Measurements from ENCODE around the gene IPO11.

Gene IPO11

GRCh38 chr5:62633243-62633642 is 220.7 kb downstream of the IPO11 start:
- no peak overlapping the region for H3K4me3 ChIP-seq (ENCODE audit: low read depth, low read length)
- TF ChIP-seq CTCF (IDR thresholded peaks at IDR 0.05; ENCODE audit: borderline replicate concordance, insufficient read depth, low read depth, low read length): no peak

GRCh38 chr5:62640446-62640845 is 227.9 kb downstream of the IPO11 start:
- TF ChIP-seq CTCF (IDR thresholded peaks at IDR 0.05; ENCODE audit: borderline replicate concordance, insufficient read depth, low read depth, low read length): no peak
- H3K4me3 ChIP-seq (ENCODE audit: low read depth, low read length): no peak overlapping the region

GRCh38 chr5:62642468-62642867 is 229.9 kb downstream of the IPO11 start:
- TF ChIP-seq CTCF (IDR thresholded peaks at IDR 0.05; ENCODE audit: borderline replicate concordance, insufficient read depth, low read depth, low read length): no peak
- H3K4me3 ChIP-seq (ENCODE audit: low read depth, low read length): no peak overlapping the region

GRCh38 chr5:62643556-62644451 is 231.2 kb downstream of the IPO11 start:
- no peak overlapping the region for H3K4me3 ChIP-seq (ENCODE audit: low read depth, low read length)
- TF ChIP-seq CTCF (IDR thresholded peaks at IDR 0.05; ENCODE audit: borderline replicate concordance, insufficient read depth, low read depth, low read length): 0 out of 2 replicates have a peak, but pooled peaks have one; percentile 5

GRCh38 chr5:62645223-62645622 is 232.7 kb downstream of the IPO11 start:
- TF ChIP-seq CTCF (IDR thresholded peaks at IDR 0.05; ENCODE audit: borderline replicate concordance, insufficient read depth, low read depth, low read length): no peak
- no peak overlapping the region for H3K4me3 ChIP-seq (ENCODE audit: low read depth, low read length)

GRCh38 chr5:62647241-62647640 is 234.7 kb downstream of the IPO11 start:
- no peak for TF ChIP-seq CTCF (IDR thresholded peaks at IDR 0.05; ENCODE audit: borderline replicate concordance, insufficient read depth, low read depth, low read length)

DNA sequence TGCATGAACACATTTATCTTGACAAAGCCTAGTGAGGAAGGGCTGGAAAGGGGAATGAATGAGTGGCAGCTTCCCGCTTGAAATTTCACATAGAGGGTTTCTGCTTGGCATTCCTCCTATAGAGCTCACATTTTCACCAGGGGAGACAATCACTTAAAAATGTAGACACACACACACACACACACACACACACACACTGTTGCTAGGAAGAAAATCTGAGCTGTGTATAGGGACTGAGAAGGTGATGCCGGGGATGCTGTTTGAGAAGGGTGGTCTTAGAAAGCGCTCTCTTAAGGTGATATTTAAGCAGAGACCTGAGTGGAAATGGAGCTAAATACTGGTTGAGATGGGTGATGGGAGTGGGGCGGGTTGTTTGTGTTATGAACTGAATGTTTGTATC is 236.5 kb downstream of the IPO11 start:
- no peak for TF ChIP-seq CTCF (IDR thresholded peaks at IDR 0.05; ENCODE audit: borderline replicate concordance, insufficient read depth, low read depth, low read length)
- no peak overlapping the region for H3K4me3 ChIP-seq (ENCODE audit: low read depth, low read length)

More at GRCh38 chr5:62647241-62647640, 234.7 kb downstream of the IPO11 start:
- H3K4me3 ChIP-seq (ENCODE audit: low read depth, low read length): no peak overlapping the region

All from GM12875 (cell line).